ENCODE results near the gene PPT2. TPM values are rescaled to one million over a fixed set of nuclear protein-coding genes. Genes with fewer than 3 reads are reported as not detected.

Gene PPT2
- total RNA-seq: 26.8 and 53.4 TPM in 2 replicates

- peak; percentile 94 to 98 for DNase-seq (ENCODE audit: low read depth in 2 of 2)
These were observed at the start of gene PPT2 for GRCh38 chr6:32153564-32154513. Gene PPT2 (plus strand): TSS chr6:32154141. CDS start chr6:32154595, 454 bp downstream.

- DNase-seq (ENCODE audit: low read depth in 2 of 2): peak; percentile 29 to 46
These were observed 48.5 kb upstream of the PPT2 start for GRCh38 chr6:32105433-32105832.

GRCh38 chr6:32107406-32107805, 46.5 kb upstream of the PPT2 start:
- no peak for DNase-seq (ENCODE audit: low read depth in 2 of 2)

- peak in 1 of 2 donors; percentile 67 for DNase-seq (ENCODE audit: low read depth in 2 of 2)
These were observed 45.8 kb upstream of the PPT2 start for GRCh38 chr6:32108094-32108627.

- DNase-seq (ENCODE audit: low read depth in 2 of 2): no peak
These were observed 45.2 kb upstream of the PPT2 start for GRCh38 chr6:32108727-32109113.

GRCh38 chr6:32109114-32109764, 44.7 kb upstream of the PPT2 start, which contains the start of gene TNXB:
Gene TNXB (minus strand): TSS chr6:32109338. CDS start chr6:32098198, 11,140 bp downstream.
- DNase-seq (ENCODE audit: low read depth in 2 of 2): no peak

GRCh38 chr6:32109765-32110160, 44.2 kb upstream of the PPT2 start:
- DNase-seq (ENCODE audit: low read depth in 2 of 2): no peak

- no peak for DNase-seq (ENCODE audit: low read depth in 2 of 2)
These were observed 43.3 kb upstream of the PPT2 start for GRCh38 chr6:32110632-32111031.

- DNase-seq (ENCODE audit: low read depth in 2 of 2): no peak
These were observed 42.4 kb upstream of the PPT2 start for GRCh38 chr6:32111424-32112066.

- no peak for DNase-seq (ENCODE audit: low read depth in 2 of 2)
These were observed 41.4 kb upstream of the PPT2 start for GRCh38 chr6:32112431-32112980.

- peak; percentile 65 to 90 for DNase-seq (ENCODE audit: low read depth in 2 of 2)
These were observed 40.3 kb upstream of the PPT2 start for GRCh38 chr6:32113386-32114352.

- peak; percentile 65 for DNase-seq (ENCODE audit: low read depth in 2 of 2)
These were observed 39.1 kb upstream of the PPT2 start for GRCh38 chr6:32114796-32115195.

- no peak for DNase-seq (ENCODE audit: low read depth in 2 of 2)
These were observed 38.3 kb upstream of the PPT2 start for GRCh38 chr6:32115623-32116022.

GRCh38 chr6:32116674-32117073, 37.3 kb upstream of the PPT2 start:
- DNase-seq (ENCODE audit: low read depth in 2 of 2): peak; percentile 30 to 65

- DNase-seq (ENCODE audit: low read depth in 2 of 2): no peak
These were observed 36.5 kb upstream of the PPT2 start for GRCh38 chr6:32117461-32117860.

- DNase-seq (ENCODE audit: low read depth in 2 of 2): peak; percentile 92
These were observed 34.9 kb upstream of the PPT2 start for GRCh38 chr6:32118782-32119628.

- no peak for DNase-seq (ENCODE audit: low read depth in 2 of 2)
These were observed 33.3 kb upstream of the PPT2 start for GRCh38 chr6:32120573-32121059.

- no peak for DNase-seq (ENCODE audit: low read depth in 2 of 2)
These were observed 30.3 kb upstream of the PPT2 start for GRCh38 chr6:32123681-32124080.

- DNase-seq (ENCODE audit: low read depth in 2 of 2): no peak
These were observed 27.1 kb upstream of the PPT2 start for GRCh38 chr6:32126880-32127279.
